Measurements from ENCODE around the gene CTIF. TPM values are rescaled to one million over a fixed set of nuclear protein-coding genes. Genes with fewer than 3 reads are reported as not detected.

The CTIF gene
- total RNA-seq, 5 donors from 2014 or later (not counting 1 experiment from before 2014, with no cell fraction given), result 3.2 to 6.7 (median 4.7) TPM

- Histone ChIP-seq H3K27me3 (replicated peaks in 1 of 2; ENCODE audit: control insufficient read depth in 2 of 2, extremely low read depth in 1 of 2, insufficient read depth in 2 of 2, low read length in 1 of 2) (no peaks in the 10 kb centered on the region), H3K9me3 (no peaks in the 10 kb centered on the region), H3K4me1 (ENCODE audit: control insufficient read depth in 1 of 2, extremely low read depth in 1 of 2, insufficient read depth in 2 of 2, low read length in 2 of 2) (peaks cover 2 to 53% of the 10 kb centered on the region in 2 experiments), H3K27ac (ENCODE audit: low read length) (peak overlapping the region; percentile 98), H3K36me3 (ENCODE audit: control insufficient read depth in 2 of 2, extremely low read depth in 1 of 2, insufficient read depth in 1 of 2, low read length in 1 of 2) (no peaks in the 10 kb centered on the region), H3K4me3 (ENCODE audit: control insufficient read depth in 1 of 2, extremely low read depth in 1 of 2, low read length in 1 of 2) (no peak overlapping the region)
- ChIA-PET CTCF (interaction anchor here (0.5 to 2.1 kb wide), 7 partner anchors 18 to 808 kb away, joined by 3 to 8 read pairs (median 4); no protein-coding TSS in a partner anchor), POLR2A (interaction anchor here (0.5 to 2.4 kb wide), 11 partner anchors 19 to 138 kb away, joined by 3 to 16 read pairs (median 5); no protein-coding TSS in a partner anchor)
- Mint-ChIP-seq H3K9me3 (no peaks in the 10 kb centered on the region), H3K27ac (peak overlapping the region; percentile 89 to 93), H3K4me3 (peak overlapping the region; percentile 1 to 35 (median 32)), H3K36me3 (no peaks in the 10 kb centered on the region), H3K27me3 (no peaks in the 10 kb centered on the region), H3K4me1 (peaks cover 28 to 55% (median 34%) of the 10 kb centered on the region in 3 donors)
- DNase-seq (peak in 34 of 35 experiments; percentile 20 to 86 (median 56)), ATAC-seq (replicated peaks in 1 of 4) (peak; percentile 76 to 83 (median 80))
- 47% methylated on average over 3 of the region's 5 CpGs for WGBS (ENCODE audit: insufficient coverage)
Observed at GRCh38 chr18:48813833-48814489, 275.1 kb downstream of the CTIF start.

DNA sequence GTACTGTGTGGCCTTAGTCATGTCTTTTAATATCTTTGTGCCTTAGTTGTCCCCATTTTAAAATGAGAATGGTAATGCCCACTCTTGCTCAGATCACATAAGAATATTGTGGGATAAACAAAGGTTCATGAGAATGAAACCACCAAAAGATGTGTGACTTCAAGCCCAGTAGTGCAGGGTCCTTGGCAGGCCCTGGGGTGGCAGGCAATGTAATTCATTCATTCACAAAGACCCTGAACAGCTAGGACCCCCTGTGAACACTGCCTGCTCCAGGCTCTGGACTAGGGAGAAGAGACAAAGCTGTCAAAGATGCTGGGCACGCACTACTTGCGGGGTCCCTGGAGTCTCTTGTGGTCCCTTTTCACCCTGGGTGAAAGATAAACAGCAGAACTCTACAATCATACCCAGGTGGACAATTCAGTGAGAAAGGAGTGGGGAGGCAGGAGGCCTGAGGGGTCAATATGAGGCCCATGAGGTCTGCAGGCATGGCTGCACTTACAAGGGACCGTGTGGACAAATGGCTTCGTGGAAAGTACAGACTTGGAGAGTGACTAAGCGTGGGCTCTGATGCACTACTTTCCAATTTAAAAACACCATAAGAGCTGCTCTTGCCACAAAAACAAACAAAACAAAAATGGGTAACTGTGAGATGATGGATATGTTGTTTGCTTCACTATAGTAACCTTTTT lies 275.8 kb downstream of the CTIF start:
- no peaks in the 10 kb centered on the region for H3K36me3 ChIP-seq (ENCODE audit: control insufficient read depth in 2 of 2, extremely low read depth in 1 of 2, insufficient read depth in 1 of 2, low read length in 1 of 2)
- peaks cover 28 to 55% (median 34%) of the 10 kb centered on the region in 3 donors for H3K4me1 Mint-ChIP-seq
- no peaks in the 10 kb centered on the region for H3K27me3 Mint-ChIP-seq
- ChIA-PET POLR2A (interaction anchor here (0.7 to 2.4 kb wide), 8 partner anchors 18 to 137 kb away, joined by 3 to 16 read pairs (median 5); no protein-coding TSS in a partner anchor), CTCF (interaction anchor here (0.5 to 2.1 kb wide), 8 partner anchors 18 to 1126 kb away, joined by 3 to 8 read pairs (median 3); no protein-coding TSS in a partner anchor)
- no peaks in the 10 kb centered on the region for H3K9me3 Mint-ChIP-seq
- H3K27me3 ChIP-seq (replicated peaks in 1 of 2; ENCODE audit: control insufficient read depth in 2 of 2, extremely low read depth in 1 of 2, insufficient read depth in 2 of 2, low read length in 1 of 2), result no peaks in the 10 kb centered on the region
- H3K4me3 ChIP-seq (ENCODE audit: control insufficient read depth in 1 of 2, extremely low read depth in 1 of 2, low read length in 1 of 2), result no peak overlapping the region
- peak overlapping the region; percentile 98 for H3K27ac ChIP-seq (ENCODE audit: low read length)
- H3K36me3 Mint-ChIP-seq, result no peaks in the 10 kb centered on the region
- DNase-seq (peak in 10 of 35 experiments; percentile 13 to 65 (median 24)), ATAC-seq (replicated peaks in 1 of 4) (peak in 3 of 4 experiments; percentile 25 to 43 (median 36))
- peak overlapping the region in 1 of 3 donors; percentile 32 for H3K4me3 Mint-ChIP-seq
- peaks cover 2 to 53% of the 10 kb centered on the region in 2 experiments for H3K4me1 ChIP-seq (ENCODE audit: control insufficient read depth in 1 of 2, extremely low read depth in 1 of 2, insufficient read depth in 2 of 2, low read length in 2 of 2)
- WGBS (ENCODE audit: insufficient coverage), result no CpG with 5 or more reads among the region's 5 CpGs
- H3K27ac Mint-ChIP-seq, result peak overlapping the region; percentile 89 to 93
- no peaks in the 10 kb centered on the region for H3K9me3 ChIP-seq

DNA sequence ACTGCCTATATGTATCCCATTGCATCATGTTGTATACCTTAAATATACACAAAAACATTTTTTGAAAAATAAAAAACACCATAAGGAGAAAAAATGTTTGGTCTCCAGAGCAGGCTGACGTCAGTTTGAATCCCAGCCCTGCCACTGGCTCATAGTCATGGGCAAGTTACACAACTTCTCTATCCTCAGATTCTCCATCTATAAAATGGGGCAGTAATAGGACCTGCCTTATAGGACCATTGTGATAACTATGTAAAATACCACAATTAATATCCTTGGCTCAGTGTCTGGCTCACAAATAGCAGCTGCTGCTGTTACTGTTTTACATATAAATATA lies 276.3 kb downstream of the CTIF start:
- H3K4me1 Mint-ChIP-seq, result peaks cover 28 to 57% (median 34%) of the 10 kb centered on the region in 3 donors
- ATAC-seq (replicated peaks in 1 of 4), result no peak
- peaks cover 2 to 55% of the 10 kb centered on the region in 2 experiments for H3K4me1 ChIP-seq (ENCODE audit: control insufficient read depth in 1 of 2, extremely low read depth in 1 of 2, insufficient read depth in 2 of 2, low read length in 2 of 2)

DNA sequence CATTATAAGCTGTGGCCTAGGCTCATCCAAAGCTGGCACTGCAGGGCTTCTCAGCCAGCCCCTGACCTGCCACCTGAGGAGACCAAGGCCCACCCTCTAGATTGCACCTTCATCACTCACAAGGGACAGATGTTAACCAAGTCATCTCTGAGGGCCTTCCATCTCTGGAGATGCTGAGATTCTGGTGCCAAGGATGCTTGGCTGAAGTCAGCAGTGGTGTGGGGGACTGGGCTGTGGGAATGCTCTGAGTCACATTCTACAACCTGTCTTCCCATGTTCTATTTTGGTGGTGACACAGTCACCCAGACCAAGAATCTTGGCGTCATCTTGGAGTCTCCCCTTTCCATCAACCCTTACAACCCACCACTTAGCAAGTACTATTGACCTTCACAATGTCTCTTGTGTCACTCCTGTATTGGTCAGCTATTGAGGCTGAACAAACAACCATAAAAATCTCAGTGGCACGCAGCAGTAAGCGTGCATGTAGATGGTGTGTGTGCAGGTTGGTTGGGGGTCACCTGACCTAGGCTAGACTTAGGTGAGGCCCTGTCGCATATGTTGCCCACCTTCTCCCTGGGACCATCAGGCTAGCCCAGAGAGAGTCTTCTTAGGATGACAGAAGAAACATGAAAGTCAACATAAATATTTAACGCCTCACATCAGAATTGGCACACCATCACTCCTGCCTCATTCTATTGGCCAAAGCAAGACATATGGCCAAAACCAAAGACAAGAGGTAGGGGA lies 276.9 kb downstream of the CTIF start:
- no peak for ATAC-seq (replicated peaks in 1 of 4)
- ChIA-PET CTCF (interaction anchor here (0.7 to 2.1 kb wide), 4 partner anchors 19 to 1127 kb away, joined by 3 to 5 read pairs (median 3); no protein-coding TSS in a partner anchor), POLR2A (interaction anchor here in 1 of 2 donors (2.1 to 2.4 kb wide), 2 partner anchors 17 to 19 kb away, joined by 11 to 16 read pairs; no protein-coding TSS in a partner anchor)
- Mint-ChIP-seq H3K4me3 (no peak overlapping the region), H3K36me3 (no peaks in the 10 kb centered on the region), H3K27me3 (no peaks in the 10 kb centered on the region), H3K9me3 (no peaks in the 10 kb centered on the region), H3K4me1 (peaks cover 31 to 60% (median 40%) of the 10 kb centered on the region in 3 donors), H3K27ac (peak overlapping the region; percentile 89 to 93)
- H3K27ac ChIP-seq (ENCODE audit: low read length), result peak overlapping the region; percentile 98
- WGBS (ENCODE audit: insufficient coverage), result 100% methylated on average over 1 of the region's 5 CpGs
- H3K27me3 ChIP-seq (replicated peaks in 1 of 2; ENCODE audit: control insufficient read depth in 2 of 2, extremely low read depth in 1 of 2, insufficient read depth in 2 of 2, low read length in 1 of 2), result no peaks in the 10 kb centered on the region
- no peaks in the 10 kb centered on the region for H3K36me3 ChIP-seq (ENCODE audit: control insufficient read depth in 2 of 2, extremely low read depth in 1 of 2, insufficient read depth in 1 of 2, low read length in 1 of 2)
- peak in 1 of 35 experiments; percentile 19 for DNase-seq
- H3K4me3 ChIP-seq (ENCODE audit: control insufficient read depth in 1 of 2, extremely low read depth in 1 of 2, low read length in 1 of 2), result no peak overlapping the region
- H3K9me3 ChIP-seq, result no peaks in the 10 kb centered on the region
- peaks cover 2 to 61% of the 10 kb centered on the region in 2 experiments for H3K4me1 ChIP-seq (ENCODE audit: control insufficient read depth in 1 of 2, extremely low read depth in 1 of 2, insufficient read depth in 2 of 2, low read length in 2 of 2)

More for the DNA sequence above, 276.3 kb downstream of the CTIF start:
- no CpG with 5 or more reads among the region's 1 CpG for WGBS (ENCODE audit: insufficient coverage)
- Histone ChIP-seq H3K9me3 (no peaks in the 10 kb centered on the region), H3K4me3 (ENCODE audit: control insufficient read depth in 1 of 2, extremely low read depth in 1 of 2, low read length in 1 of 2) (no peak overlapping the region), H3K27me3 (replicated peaks in 1 of 2; ENCODE audit: control insufficient read depth in 2 of 2, extremely low read depth in 1 of 2, insufficient read depth in 2 of 2, low read length in 1 of 2) (no peaks in the 10 kb centered on the region), H3K27ac (ENCODE audit: low read length) (peak overlapping the region; percentile 98), H3K36me3 (ENCODE audit: control insufficient read depth in 2 of 2, extremely low read depth in 1 of 2, insufficient read depth in 1 of 2, low read length in 1 of 2) (no peaks in the 10 kb centered on the region)
- H3K27ac Mint-ChIP-seq, result peak overlapping the region; percentile 89 to 93
- CTCF ChIA-PET, result interaction anchor here in 1 of 2 donors (1.0 to 2.1 kb wide), 4 partner anchors 17 to 1126 kb away, joined by 3 to 5 read pairs (median 3); no protein-coding TSS in a partner anchor
- POLR2A ChIA-PET, result interaction anchor here in 1 of 2 donors (2.1 to 2.4 kb wide), 2 partner anchors 18 to 19 kb away, joined by 11 to 16 read pairs; no protein-coding TSS in a partner anchor
- no peaks in the 10 kb centered on the region for H3K36me3 Mint-ChIP-seq
- H3K4me3 Mint-ChIP-seq, result no peak overlapping the region
- no peaks in the 10 kb centered on the region for H3K27me3 Mint-ChIP-seq
- DNase-seq, result peak in 3 of 35 experiments; percentile 19 to 26 (median 20)
- H3K9me3 Mint-ChIP-seq, result no peaks in the 10 kb centered on the region

DNA sequence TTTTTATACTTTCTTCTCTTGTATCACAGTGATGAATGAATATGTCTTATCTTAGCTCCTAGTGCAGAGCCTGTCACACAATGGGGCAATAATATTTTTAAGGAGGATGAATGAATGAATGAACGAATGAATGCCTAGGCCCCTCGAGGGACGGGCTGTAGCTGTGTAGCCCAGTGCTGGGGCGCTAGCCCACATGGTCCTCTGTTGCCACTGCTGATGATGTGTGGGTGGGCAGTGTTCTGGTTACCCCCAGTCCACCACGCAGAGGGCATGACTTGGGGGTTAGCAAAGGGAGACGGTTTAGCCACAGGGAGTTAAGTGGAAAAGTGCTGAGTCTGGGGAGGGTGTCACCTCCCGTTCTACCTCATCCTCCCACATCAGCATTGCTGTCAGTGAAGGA lies 277.7 kb downstream of the CTIF start:
- H3K36me3 Mint-ChIP-seq, result no peaks in the 10 kb centered on the region
- WGBS (ENCODE audit: insufficient coverage), result 94% methylated on average over 4 of the region's 7 CpGs
- Histone ChIP-seq H3K4me1 (ENCODE audit: control insufficient read depth in 1 of 2, extremely low read depth in 1 of 2, insufficient read depth in 2 of 2, low read length in 2 of 2) (peaks cover 2 to 65% of the 10 kb centered on the region in 2 experiments), H3K9me3 (no peaks in the 10 kb centered on the region), H3K27me3 (replicated peaks in 1 of 2; ENCODE audit: control insufficient read depth in 2 of 2, extremely low read depth in 1 of 2, insufficient read depth in 2 of 2, low read length in 1 of 2) (no peaks in the 10 kb centered on the region), H3K36me3 (ENCODE audit: control insufficient read depth in 2 of 2, extremely low read depth in 1 of 2, insufficient read depth in 1 of 2, low read length in 1 of 2) (no peaks in the 10 kb centered on the region), H3K27ac (ENCODE audit: low read length) (peak overlapping the region; percentile 98), H3K4me3 (ENCODE audit: control insufficient read depth in 1 of 2, extremely low read depth in 1 of 2, low read length in 1 of 2) (no peak overlapping the region)
- H3K27me3 Mint-ChIP-seq, result no peaks in the 10 kb centered on the region
- H3K4me1 Mint-ChIP-seq, result peaks cover 37 to 62% (median 47%) of the 10 kb centered on the region in 3 donors
- ATAC-seq (replicated peaks in 1 of 4) (no peak), DNase-seq (no peak)
- peak overlapping the region; percentile 28 to 93 for H3K27ac Mint-ChIP-seq
- no peak overlapping the region for H3K4me3 Mint-ChIP-seq
- no peaks in the 10 kb centered on the region for H3K9me3 Mint-ChIP-seq
- ChIA-PET CTCF (interaction anchor here in 1 of 2 donors (0.7 kb wide), 1 partner anchor 18 kb away, joined by 3 read pairs; no protein-coding TSS in a partner anchor), POLR2A (no interaction called here)

Data from T-cell (primary cell).